Stomach (tissue), 4 donors: ENCODE measurements around the gene RABL2A.
"Not testable (repeated sequence)": the region's sequence is repeated elsewhere in the genome, so short reads cannot be mapped to it uniquely, and the experiment has no call there.

Source experiments
- EP300 ChIP-seq: sonication (generic); formaldehyde crosslinking; IDR thresholded peaks from one replicate; pipeline ENCODE4 v1.6.1; 2017; ENCODE audit warnings: antibody characterized with exemption
- POLR2A ChIP-seq, 4 donors: fragments of 450-650 bp; IDR thresholded peaks; one replicate each; pipeline ENCODE4 v1.6.1; 2016; ENCODE audit warnings: antibody characterized with exemption in 4 of 4, control low read depth in 2 of 4, mild to moderate bottlenecking in 1 of 4, moderate library complexity in 1 of 4
- POLR2AphosphoS5 ChIP-seq, 3 donors: sonication (generic); formaldehyde crosslinking; IDR thresholded peaks; one replicate each; pipeline ENCODE4 v1.6.1; 2016; ENCODE audit warnings: antibody characterized with exemption in 3 of 3
- TF ChIP-seq, protein P1 (sequence below), 7 experiments: fragments of 450-650 bp in 4 of 7; fragments of 200-600 bp in 3 of 7; sonication (generic) in 3 of 7; IDR thresholded peaks; one replicate each; pipeline ENCODE4 v1.5.1; 2016 to 2019; ENCODE audit warnings: antibody characterized with exemption in 7 of 7, control low read depth in 2 of 7, mild to moderate bottlenecking in 1 of 7

DNA sequence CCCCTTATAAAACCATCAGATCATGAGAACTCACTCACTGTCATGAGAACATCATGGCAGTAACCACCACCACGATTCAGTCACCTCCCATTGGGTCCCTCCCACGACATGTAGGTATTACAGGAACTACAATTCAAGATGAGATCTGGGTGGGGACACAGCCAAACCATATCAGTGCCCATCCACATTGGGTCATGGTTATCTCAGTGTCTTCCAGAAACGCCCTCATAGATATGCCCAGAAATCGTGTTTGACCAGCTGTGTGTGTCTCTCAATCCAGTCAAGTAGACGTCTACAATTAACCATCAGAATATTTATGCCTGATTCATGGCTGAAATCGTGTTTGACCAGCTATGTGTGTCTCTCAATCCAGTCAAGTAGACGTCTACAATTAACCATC, 17.2 kb upstream of the RABL2A start:
- not testable (repeated sequence) for TF ChIP-seq EP300; POLR2AphosphoS5 (IDR thresholded peaks at IDR 0.05); POLR2A (IDR thresholded peaks at IDR 0.05)
- TF ChIP-seq, protein P1, sequence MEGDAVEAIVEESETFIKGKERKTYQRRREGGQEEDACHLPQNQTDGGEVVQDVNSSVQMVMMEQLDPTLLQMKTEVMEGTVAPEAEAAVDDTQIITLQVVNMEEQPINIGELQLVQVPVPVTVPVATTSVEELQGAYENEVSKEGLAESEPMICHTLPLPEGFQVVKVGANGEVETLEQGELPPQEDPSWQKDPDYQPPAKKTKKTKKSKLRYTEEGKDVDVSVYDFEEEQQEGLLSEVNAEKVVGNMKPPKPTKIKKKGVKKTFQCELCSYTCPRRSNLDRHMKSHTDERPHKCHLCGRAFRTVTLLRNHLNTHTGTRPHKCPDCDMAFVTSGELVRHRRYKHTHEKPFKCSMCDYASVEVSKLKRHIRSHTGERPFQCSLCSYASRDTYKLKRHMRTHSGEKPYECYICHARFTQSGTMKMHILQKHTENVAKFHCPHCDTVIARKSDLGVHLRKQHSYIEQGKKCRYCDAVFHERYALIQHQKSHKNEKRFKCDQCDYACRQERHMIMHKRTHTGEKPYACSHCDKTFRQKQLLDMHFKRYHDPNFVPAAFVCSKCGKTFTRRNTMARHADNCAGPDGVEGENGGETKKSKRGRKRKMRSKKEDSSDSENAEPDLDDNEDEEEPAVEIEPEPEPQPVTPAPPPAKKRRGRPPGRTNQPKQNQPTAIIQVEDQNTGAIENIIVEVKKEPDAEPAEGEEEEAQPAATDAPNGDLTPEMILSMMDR (IDR thresholded peaks at IDR 0.05) = not testable (repeated sequence)
